Liver (tissue), 9 donors: ENCODE results near the gene INPP5B. TPM values are rescaled to one million over a fixed set of nuclear protein-coding genes. Genes with fewer than 3 reads are reported as not detected.

Experiments used
- DNase-seq: peaks from one replicate; pipeline ENCODE4 v3.0.0-alpha.2; 2017; ENCODE audit warnings: low spot score
- H3K27ac ChIP-seq, 2 donors: one replicate each; pipeline ENCODE4 v1.7.0; 2013; ENCODE audit warnings: inconsistent platforms in 2 of 2, low read length in 2 of 2, control low read depth in 1 of 2, low read depth in 1 of 2, mild to moderate bottlenecking in 1 of 2
- H3K27me3 ChIP-seq, 4 donors: one replicate each; pipeline versions ENCODE4 v1.6.1 to v1.7.0; 2013; ENCODE audit warnings: low read length in 3 of 4, inconsistent platforms in 1 of 4, mild to moderate bottlenecking in 1 of 4, moderate library complexity in 1 of 4; ENCODE audit not compliant: control insufficient read depth in 4 of 4, insufficient read depth in 4 of 4
- H3K36me3 ChIP-seq, 4 donors: one replicate each; pipeline versions ENCODE4 v1.6.1 to v1.7.0; 2013; ENCODE audit warnings: low read length in 3 of 4, mild to moderate bottlenecking in 3 of 4, low read depth in 1 of 4, moderate library complexity in 1 of 4; ENCODE audit not compliant: control insufficient read depth in 4 of 4, insufficient read depth in 3 of 4
- H3K4me1 ChIP-seq, 4 donors: one replicate each; pipeline versions ENCODE4 v1.6.1 to v1.7.0; 2013; ENCODE audit warnings: low read length in 3 of 4, mild to moderate bottlenecking in 3 of 4, moderate library complexity in 1 of 4; ENCODE audit not compliant: control insufficient read depth in 4 of 4, insufficient read depth in 4 of 4
- H3K4me3 ChIP-seq, 3 donors: one replicate each; pipeline versions ENCODE4 v1.6.1 to v1.7.0; 2013; ENCODE audit warnings: low read length in 3 of 3, control low read depth in 1 of 3, low read depth in 1 of 3, mild to moderate bottlenecking in 1 of 3
- H3K9ac ChIP-seq, 2 donors: one replicate each; pipeline ENCODE4 v1.7.0; 2013; ENCODE audit warnings: low read length in 2 of 2, mild to moderate bottlenecking in 2 of 2, moderate library complexity in 2 of 2, control low read depth in 1 of 2, low read depth in 1 of 2
- H3K9me3 ChIP-seq, 4 donors: one replicate each; pipeline versions ENCODE4 v1.6.1 to v1.7.0; 2013; ENCODE audit warnings: low read length in 3 of 4; ENCODE audit not compliant: control insufficient read depth in 4 of 4
- FOXA1 ChIP-seq: IDR thresholded peaks from 2 replicates; pipeline ENCODE4 v1.6.1; 2016; ENCODE audit warnings: antibody characterized with exemption
- FOXA2 ChIP-seq: IDR thresholded peaks from 2 replicates; pipeline ENCODE4 v1.6.1; 2016; ENCODE audit warnings: antibody characterized with exemption
- GABPA ChIP-seq, 2 donors: IDR thresholded peaks in 1 of 2; conservative IDR thresholded peaks in 1 of 2; 2 replicates each; pipeline ENCODE4 v1.6.1; 2016; ENCODE audit warnings: antibody characterized with exemption in 2 of 2, mild to moderate bottlenecking in 1 of 2, moderate library complexity in 1 of 2
- HNF4A ChIP-seq, 2 donors: conservative IDR thresholded peaks; 2 replicates each; pipeline ENCODE4 v1.6.1; 2016; ENCODE audit warnings: antibody characterized with exemption in 2 of 2, mild to moderate bottlenecking in 2 of 2
- HNF4G ChIP-seq: IDR thresholded peaks from 2 replicates; pipeline ENCODE4 v1.6.1; 2016; ENCODE audit warnings: antibody characterized with exemption
- JUND ChIP-seq, 2 donors: IDR thresholded peaks; 2 replicates each; pipeline ENCODE4 v1.6.1; 2016; ENCODE audit warnings: antibody characterized with exemption in 2 of 2
- NR2F2 ChIP-seq: IDR thresholded peaks from 2 replicates; pipeline ENCODE4 v1.6.1; 2016; ENCODE audit warnings: antibody characterized with exemption
- RAD21 ChIP-seq, 2 donors: IDR thresholded peaks; 2 replicates each; pipeline ENCODE4 v1.6.1; 2016; ENCODE audit warnings: antibody characterized with exemption in 2 of 2, mild to moderate bottlenecking in 2 of 2
- RXRA ChIP-seq, 2 donors: IDR thresholded peaks; 2 replicates each; pipeline ENCODE4 v1.6.1; 2017 to 2018; ENCODE audit warnings: antibody characterized with exemption in 2 of 2, mild to moderate bottlenecking in 1 of 2
- SP1 ChIP-seq: IDR thresholded peaks from 2 replicates; pipeline ENCODE4 v1.6.1; 2018; ENCODE audit warnings: antibody characterized with exemption, mild to moderate bottlenecking
- TAF1 ChIP-seq: conservative IDR thresholded peaks from 2 replicates; pipeline ENCODE4 v1.6.1; 2016; ENCODE audit warnings: antibody characterized with exemption, mild to moderate bottlenecking
- YY1 ChIP-seq: IDR thresholded peaks from 2 replicates; pipeline ENCODE4 v1.6.1; 2016; ENCODE audit warnings: antibody characterized with exemption, mild to moderate bottlenecking
- WGBS: extraction: QIAGEN DNeasy Blood & Tissue Kit; methylation state at CpG from one replicate; pipeline ENCODE4 v1.1.7; 2013; 5-methylcytosine and 5-hydroxymethylcytosine counted together
- polyA plus RNA-seq, 2 donors: library from polyadenylated mRNA; stranded (reverse) in 1 of 2; unstranded in 1 of 2; fragments of 200-250 nt in 1 of 2; fragments of >200 nt in 1 of 2; fragmentation: Nextera tagmentation in 1 of 2; extraction: Ambion mirVana in 1 of 2; gene quantifications; one replicate each; pipeline versions ENCODE4 v1.2.1 to v1.2.3, GENCODE V29; 2013 to 2015
- total RNA-seq, 2 donors: library from RNA; depleted of rRNA; stranded (reverse); fragments of >200 nt; gene quantifications; one replicate each; pipeline ENCODE4 v1.2.3, GENCODE V29; 2014
- TF ChIP-seq, protein P1 (sequence below): IDR thresholded peaks from 2 replicates; pipeline ENCODE4 v1.6.1; 2016; ENCODE audit warnings: antibody characterized with exemption
- TF ChIP-seq, protein P2 (sequence below): fragments of 150-350 bp; IDR thresholded peaks from 2 replicates; pipeline ENCODE4 v1.5.1; 2017; ENCODE audit warnings: improper control_type of control experiment, low read depth, low read length; ENCODE audit not compliant: missing input control
- TF ChIP-seq, protein P3 (sequence below): IDR thresholded peaks from 2 replicates; pipeline ENCODE4 v1.6.1; 2016; ENCODE audit warnings: antibody characterized with exemption
- TF ChIP-seq, protein P4 (sequence below): IDR thresholded peaks from 2 replicates; pipeline ENCODE4 v1.6.1; 2016; ENCODE audit warnings: antibody characterized with exemption, mild to moderate bottlenecking
- TF ChIP-seq, protein P5 (sequence below): IDR thresholded peaks from 2 replicates; pipeline ENCODE4 v1.6.1; 2016; ENCODE audit warnings: antibody characterized with exemption
- donor health status: healthy.
- donor health status: healthy.
- donor health status: healthy.
- donor health status: healthy.
- donor health status: healthy.

INPP5B gene
- total and polyA plus RNA-seq, 4 donors, result 5.0 to 30.9 (median 13.6) TPM

DNA sequence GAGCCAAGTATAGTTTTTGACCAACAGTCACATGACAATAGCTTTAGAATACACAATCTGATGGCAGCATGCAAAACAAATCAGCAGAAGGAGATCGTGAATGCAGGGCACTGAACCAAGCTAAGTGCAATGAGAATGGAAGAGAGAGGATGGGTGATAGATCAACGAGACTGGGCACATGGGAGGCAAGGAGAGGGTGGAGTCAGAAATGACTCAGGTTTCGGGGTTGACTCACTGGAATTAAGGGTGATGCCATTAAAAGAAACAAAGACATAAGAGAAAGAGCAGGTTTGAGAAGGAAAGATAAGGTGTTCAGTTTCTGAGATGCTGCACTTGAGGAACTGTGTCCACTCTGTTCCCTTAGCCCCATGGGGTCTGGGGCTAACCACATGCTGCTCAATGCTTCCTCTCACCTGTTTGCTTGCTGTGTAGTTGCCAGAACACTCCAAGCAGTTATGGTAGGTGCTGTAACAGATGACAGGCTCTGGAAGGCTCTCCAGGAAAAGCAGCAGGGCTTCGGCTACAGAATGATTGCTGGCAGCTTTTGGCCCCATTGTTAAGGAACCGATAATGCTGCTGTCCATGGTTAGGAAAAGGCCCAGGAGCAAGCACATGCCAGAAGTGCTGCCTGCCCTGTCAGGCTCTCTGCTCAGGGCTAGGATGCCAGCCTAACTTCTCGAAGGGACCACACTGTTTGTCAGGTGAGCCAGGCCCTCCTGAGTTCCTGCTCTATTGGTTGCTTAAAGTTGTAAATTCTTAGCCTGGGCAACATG lies 81.3 kb downstream of the INPP5B start:
- Histone ChIP-seq H3K36me3 (peaks cover 6 to 70% (median 47%) of the 10 kb centered on the region in 4 donors), H3K4me3 (no peak overlapping the region), H3K4me1 (no peaks in the 10 kb centered on the region), H3K9me3 (no peaks in the 10 kb centered on the region), H3K27ac (no peak overlapping the region), H3K9ac (no peak overlapping the region), H3K27me3 (no peaks in the 10 kb centered on the region)
- TF ChIP-seq GABPA (IDR thresholded peaks at IDR 0.05 in 1 of 2, conservative IDR thresholded peaks at IDR 0.05 in 1 of 2) (no peak), NR2F2 (no peak), RXRA (IDR thresholded peaks at IDR 0.05) (no peak), HNF4G (no peak), FOXA2 (no peak), YY1 (no peak), FOXA1 (no peak), JUND (IDR thresholded peaks at IDR 0.05) (no peak), TAF1 (no peak), SP1 (no peak), RAD21 (IDR thresholded peaks at IDR 0.05) (no peak), HNF4A (conservative IDR thresholded peaks at IDR 0.05) (no peak)
- TF ChIP-seq, protein P1, sequence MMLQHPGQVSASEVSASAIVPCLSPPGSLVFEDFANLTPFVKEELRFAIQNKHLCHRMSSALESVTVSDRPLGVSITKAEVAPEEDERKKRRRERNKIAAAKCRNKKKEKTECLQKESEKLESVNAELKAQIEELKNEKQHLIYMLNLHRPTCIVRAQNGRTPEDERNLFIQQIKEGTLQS, result no peak
- TF ChIP-seq, protein P2, sequence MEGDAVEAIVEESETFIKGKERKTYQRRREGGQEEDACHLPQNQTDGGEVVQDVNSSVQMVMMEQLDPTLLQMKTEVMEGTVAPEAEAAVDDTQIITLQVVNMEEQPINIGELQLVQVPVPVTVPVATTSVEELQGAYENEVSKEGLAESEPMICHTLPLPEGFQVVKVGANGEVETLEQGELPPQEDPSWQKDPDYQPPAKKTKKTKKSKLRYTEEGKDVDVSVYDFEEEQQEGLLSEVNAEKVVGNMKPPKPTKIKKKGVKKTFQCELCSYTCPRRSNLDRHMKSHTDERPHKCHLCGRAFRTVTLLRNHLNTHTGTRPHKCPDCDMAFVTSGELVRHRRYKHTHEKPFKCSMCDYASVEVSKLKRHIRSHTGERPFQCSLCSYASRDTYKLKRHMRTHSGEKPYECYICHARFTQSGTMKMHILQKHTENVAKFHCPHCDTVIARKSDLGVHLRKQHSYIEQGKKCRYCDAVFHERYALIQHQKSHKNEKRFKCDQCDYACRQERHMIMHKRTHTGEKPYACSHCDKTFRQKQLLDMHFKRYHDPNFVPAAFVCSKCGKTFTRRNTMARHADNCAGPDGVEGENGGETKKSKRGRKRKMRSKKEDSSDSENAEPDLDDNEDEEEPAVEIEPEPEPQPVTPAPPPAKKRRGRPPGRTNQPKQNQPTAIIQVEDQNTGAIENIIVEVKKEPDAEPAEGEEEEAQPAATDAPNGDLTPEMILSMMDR, result no peak
- TF ChIP-seq, protein P3, sequence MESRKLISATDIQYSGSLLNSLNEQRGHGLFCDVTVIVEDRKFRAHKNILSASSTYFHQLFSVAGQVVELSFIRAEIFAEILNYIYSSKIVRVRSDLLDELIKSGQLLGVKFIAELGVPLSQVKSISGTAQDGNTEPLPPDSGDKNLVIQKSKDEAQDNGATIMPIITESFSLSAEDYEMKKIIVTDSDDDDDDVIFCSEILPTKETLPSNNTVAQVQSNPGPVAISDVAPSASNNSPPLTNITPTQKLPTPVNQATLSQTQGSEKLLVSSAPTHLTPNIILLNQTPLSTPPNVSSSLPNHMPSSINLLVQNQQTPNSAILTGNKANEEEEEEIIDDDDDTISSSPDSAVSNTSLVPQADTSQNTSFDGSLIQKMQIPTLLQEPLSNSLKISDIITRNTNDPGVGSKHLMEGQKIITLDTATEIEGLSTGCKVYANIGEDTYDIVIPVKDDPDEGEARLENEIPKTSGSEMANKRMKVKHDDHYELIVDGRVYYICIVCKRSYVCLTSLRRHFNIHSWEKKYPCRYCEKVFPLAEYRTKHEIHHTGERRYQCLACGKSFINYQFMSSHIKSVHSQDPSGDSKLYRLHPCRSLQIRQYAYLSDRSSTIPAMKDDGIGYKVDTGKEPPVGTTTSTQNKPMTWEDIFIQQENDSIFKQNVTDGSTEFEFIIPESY, result no peak
- TF ChIP-seq, protein P4, sequence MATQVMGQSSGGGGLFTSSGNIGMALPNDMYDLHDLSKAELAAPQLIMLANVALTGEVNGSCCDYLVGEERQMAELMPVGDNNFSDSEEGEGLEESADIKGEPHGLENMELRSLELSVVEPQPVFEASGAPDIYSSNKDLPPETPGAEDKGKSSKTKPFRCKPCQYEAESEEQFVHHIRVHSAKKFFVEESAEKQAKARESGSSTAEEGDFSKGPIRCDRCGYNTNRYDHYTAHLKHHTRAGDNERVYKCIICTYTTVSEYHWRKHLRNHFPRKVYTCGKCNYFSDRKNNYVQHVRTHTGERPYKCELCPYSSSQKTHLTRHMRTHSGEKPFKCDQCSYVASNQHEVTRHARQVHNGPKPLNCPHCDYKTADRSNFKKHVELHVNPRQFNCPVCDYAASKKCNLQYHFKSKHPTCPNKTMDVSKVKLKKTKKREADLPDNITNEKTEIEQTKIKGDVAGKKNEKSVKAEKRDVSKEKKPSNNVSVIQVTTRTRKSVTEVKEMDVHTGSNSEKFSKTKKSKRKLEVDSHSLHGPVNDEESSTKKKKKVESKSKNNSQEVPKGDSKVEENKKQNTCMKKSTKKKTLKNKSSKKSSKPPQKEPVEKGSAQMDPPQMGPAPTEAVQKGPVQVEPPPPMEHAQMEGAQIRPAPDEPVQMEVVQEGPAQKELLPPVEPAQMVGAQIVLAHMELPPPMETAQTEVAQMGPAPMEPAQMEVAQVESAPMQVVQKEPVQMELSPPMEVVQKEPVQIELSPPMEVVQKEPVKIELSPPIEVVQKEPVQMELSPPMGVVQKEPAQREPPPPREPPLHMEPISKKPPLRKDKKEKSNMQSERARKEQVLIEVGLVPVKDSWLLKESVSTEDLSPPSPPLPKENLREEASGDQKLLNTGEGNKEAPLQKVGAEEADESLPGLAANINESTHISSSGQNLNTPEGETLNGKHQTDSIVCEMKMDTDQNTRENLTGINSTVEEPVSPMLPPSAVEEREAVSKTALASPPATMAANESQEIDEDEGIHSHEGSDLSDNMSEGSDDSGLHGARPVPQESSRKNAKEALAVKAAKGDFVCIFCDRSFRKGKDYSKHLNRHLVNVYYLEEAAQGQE, result no peak
- TF ChIP-seq, protein P5, sequence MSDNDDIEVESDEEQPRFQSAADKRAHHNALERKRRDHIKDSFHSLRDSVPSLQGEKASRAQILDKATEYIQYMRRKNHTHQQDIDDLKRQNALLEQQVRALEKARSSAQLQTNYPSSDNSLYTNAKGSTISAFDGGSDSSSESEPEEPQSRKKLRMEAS, result no peak
- DNase-seq, result no peak
- 93% methylated on average over 6 of the region's 6 CpGs for WGBS
